MCF 10A (cell line): ENCODE measurements around the gene ACBD5. TPM values are rescaled to one million over a fixed set of nuclear protein-coding genes. Genes with fewer than 3 reads are reported as not detected.

Source experiments
- BruUV-seq: library from RNA; stranded (reverse); fragments of 400-500 nt; replicated peaks from 2 replicates; lab custom pipeline; 2021; lab: Mats Ljungman, UMichigan
- CTCF ChIA-PET: fragments of 300-600 bp; sonication (Branson Sonifier 250); formaldehyde crosslinking; extraction: SDS; loops from one replicate; lab custom pipeline; 2021; ENCODE audit warnings: antibody characterized with exemption, inconsistent platforms; lab: Yijun Ruan, JAX
- POLR2A ChIA-PET: fragments of 300-600, 350-650 bp; sonication (Branson Sonifier 250); formaldehyde crosslinking; extraction: SDS; loops from one replicate; lab custom pipeline; 2020; ENCODE audit warnings: antibody characterized with exemption, inconsistent platforms; lab: Yijun Ruan, JAX
- DNase-seq: peaks from one replicate; pipeline ENCODE4 v3.0.0-alpha.2; 2018; ENCODE audit not compliant: unreplicated experiment
- H3K27ac Mint-ChIP-seq: one replicate; pipeline ENCODE4 v1.8.0; 2022; ENCODE audit warnings: mild to moderate bottlenecking, low read depth, mixed read lengths; ENCODE audit not compliant: unreplicated experiment
- H3K27me3 Mint-ChIP-seq: one replicate; pipeline ENCODE4 v1.8.0; 2022; ENCODE audit warnings: mixed read lengths; ENCODE audit not compliant: insufficient read depth, unreplicated experiment
- H3K36me3 Mint-ChIP-seq: one replicate; pipeline ENCODE4 v1.8.0; 2022; ENCODE audit warnings: mild to moderate bottlenecking, moderate library complexity, mixed read lengths; ENCODE audit not compliant: insufficient read depth, unreplicated experiment
- H3K4me1 Mint-ChIP-seq: one replicate; pipeline ENCODE4 v1.8.0; 2022; ENCODE audit warnings: mixed read lengths; ENCODE audit not compliant: insufficient read depth, unreplicated experiment
- H3K4me3 Mint-ChIP-seq: one replicate; pipeline ENCODE4 v1.8.0; 2022; ENCODE audit warnings: mild to moderate bottlenecking, moderate library complexity, mixed read lengths; ENCODE audit not compliant: unreplicated experiment
- H3K9me3 Mint-ChIP-seq: one replicate; pipeline ENCODE4 v1.8.0; 2022; ENCODE audit warnings: mixed read lengths; ENCODE audit not compliant: unreplicated experiment
- intact Hi-C: fragments of 100-400 bp; cut with micrococcal nuclease; formaldehyde crosslinking; loops from 2 replicates; pipeline ENCODE4 v1.14.1; 2022
- total RNA-seq: library from RNA; stranded (reverse); gene quantifications from 2 replicates; pipeline ENCODE4 v1.2.3, GENCODE V29; 2022
- TF ChIP-seq, protein P1 (sequence below): fragments of 200-600 bp; IDR thresholded peaks from one replicate; pipeline ENCODE4 v1.8.0; 2022; ENCODE audit warnings: antibody characterized with exemption, mild to moderate bottlenecking; ENCODE audit not compliant: unreplicated experiment

The ACBD5 gene
- total RNA-seq, 1 experiment from 2014 or later = 22.2 TPM

DNA sequence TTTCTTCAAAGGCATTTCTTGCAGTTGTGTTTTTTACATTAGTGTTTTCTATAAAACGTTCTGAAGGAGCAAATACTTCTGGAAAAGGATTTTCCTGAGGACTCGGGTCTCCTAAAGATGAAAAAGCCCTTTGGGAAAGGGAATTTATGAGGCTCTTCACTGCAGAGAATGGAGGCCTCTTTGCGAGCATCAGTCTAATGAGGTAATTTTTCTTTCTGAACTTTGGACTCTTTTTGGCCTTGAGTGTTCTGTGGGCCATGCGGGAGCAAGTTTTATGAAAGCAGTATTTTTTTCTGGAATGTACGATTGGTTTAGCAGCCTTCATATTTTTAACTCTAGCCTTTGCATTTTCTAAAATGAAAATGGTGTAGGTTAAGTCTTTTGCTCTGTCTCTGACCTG lies 6.4 kb upstream of the ACBD5 start:
- BruUV-seq = no TSS peak
- intact Hi-C loops = loop anchor here (10.0 kb wide), 1 partner anchor 258 kb away; the partner anchor contains the start of gene RAB18
- TF ChIP-seq, protein P1, sequence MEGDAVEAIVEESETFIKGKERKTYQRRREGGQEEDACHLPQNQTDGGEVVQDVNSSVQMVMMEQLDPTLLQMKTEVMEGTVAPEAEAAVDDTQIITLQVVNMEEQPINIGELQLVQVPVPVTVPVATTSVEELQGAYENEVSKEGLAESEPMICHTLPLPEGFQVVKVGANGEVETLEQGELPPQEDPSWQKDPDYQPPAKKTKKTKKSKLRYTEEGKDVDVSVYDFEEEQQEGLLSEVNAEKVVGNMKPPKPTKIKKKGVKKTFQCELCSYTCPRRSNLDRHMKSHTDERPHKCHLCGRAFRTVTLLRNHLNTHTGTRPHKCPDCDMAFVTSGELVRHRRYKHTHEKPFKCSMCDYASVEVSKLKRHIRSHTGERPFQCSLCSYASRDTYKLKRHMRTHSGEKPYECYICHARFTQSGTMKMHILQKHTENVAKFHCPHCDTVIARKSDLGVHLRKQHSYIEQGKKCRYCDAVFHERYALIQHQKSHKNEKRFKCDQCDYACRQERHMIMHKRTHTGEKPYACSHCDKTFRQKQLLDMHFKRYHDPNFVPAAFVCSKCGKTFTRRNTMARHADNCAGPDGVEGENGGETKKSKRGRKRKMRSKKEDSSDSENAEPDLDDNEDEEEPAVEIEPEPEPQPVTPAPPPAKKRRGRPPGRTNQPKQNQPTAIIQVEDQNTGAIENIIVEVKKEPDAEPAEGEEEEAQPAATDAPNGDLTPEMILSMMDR = no peak
- DNase-seq = no peak
- no peaks in the 10 kb centered on the region for H3K9me3 Mint-ChIP-seq
- no peak overlapping the region for H3K4me3 Mint-ChIP-seq
- no peaks in the 10 kb centered on the region for H3K27me3 Mint-ChIP-seq
- ChIA-PET POLR2A (no interaction called here), CTCF (no interaction called here)
- H3K4me1 Mint-ChIP-seq = no peaks in the 10 kb centered on the region
- peaks cover 10% of the 10 kb centered on the region for H3K36me3 Mint-ChIP-seq
- no peak overlapping the region for H3K27ac Mint-ChIP-seq

DNA sequence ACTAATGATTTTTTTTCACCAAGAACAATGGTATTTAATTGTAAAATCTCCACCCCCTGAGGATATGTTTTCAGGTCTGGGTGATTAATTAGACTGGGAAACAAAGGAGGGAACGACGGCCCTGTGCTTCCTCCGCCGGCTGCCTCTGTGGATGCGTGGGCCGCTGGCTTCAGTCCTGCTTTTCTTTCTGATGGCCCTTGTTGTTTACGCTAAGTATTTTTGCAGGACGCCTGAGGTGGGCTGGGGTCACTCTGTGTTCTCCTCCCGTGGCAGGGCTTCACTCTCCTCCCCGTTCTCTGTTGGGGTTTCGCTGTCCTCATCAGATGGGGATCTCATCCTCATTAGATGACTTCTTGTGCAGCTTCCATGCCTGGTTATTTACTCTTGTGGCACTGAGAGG lies 5.2 kb upstream of the ACBD5 start:
- no TSS peak for BruUV-seq
- Mint-ChIP-seq H3K4me3 (no peak overlapping the region), H3K4me1 (peaks cover 7% of the 10 kb centered on the region), H3K36me3 (peaks cover 12% of the 10 kb centered on the region), H3K27me3 (no peaks in the 10 kb centered on the region), H3K9me3 (no peaks in the 10 kb centered on the region), H3K27ac (no peak overlapping the region)
- TF ChIP-seq, protein P1 = no peak
- intact Hi-C loops = loop anchor here (10.0 kb wide), 1 partner anchor 259 kb away; the partner anchor contains the start of gene RAB18
- DNase-seq = no peak
- ChIA-PET POLR2A (no interaction called here), CTCF (no interaction called here)

DNA sequence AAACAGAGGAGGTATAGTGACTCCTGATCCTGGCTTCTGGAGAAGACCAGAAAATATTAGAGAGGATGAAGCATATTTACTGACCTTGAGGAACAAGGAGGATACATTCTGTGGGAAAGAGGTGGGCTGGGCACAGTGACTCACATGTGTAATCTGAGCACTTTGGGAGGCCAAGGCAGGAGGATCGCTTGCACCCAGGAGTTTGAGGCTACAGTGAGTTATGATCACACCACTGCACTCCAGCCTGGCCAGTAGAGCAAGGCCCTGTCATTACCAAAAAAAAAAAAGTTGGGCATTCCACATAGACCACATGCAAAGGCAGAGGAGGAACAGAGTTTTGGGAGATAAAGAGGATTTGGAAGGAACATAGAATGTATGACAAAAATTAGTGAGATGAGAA lies 4.4 kb upstream of the ACBD5 start:
- no peaks in the 10 kb centered on the region for H3K27me3 Mint-ChIP-seq
- no TSS peak for BruUV-seq
- ChIA-PET POLR2A (no interaction called here), CTCF (no interaction called here)
- no peak overlapping the region for H3K4me3 Mint-ChIP-seq
- peaks cover 12% of the 10 kb centered on the region for H3K36me3 Mint-ChIP-seq
- TF ChIP-seq, protein P1 = no peak
- H3K27ac Mint-ChIP-seq = no peak overlapping the region
- H3K9me3 Mint-ChIP-seq = no peaks in the 10 kb centered on the region
- DNase-seq = no peak
- intact Hi-C loops = loop anchor here (5.0 to 10.0 kb wide), 3 partner anchors 77 to 260 kb away; partner anchors contain the start of gene RAB18
- peaks cover 7% of the 10 kb centered on the region for H3K4me1 Mint-ChIP-seq

DNA sequence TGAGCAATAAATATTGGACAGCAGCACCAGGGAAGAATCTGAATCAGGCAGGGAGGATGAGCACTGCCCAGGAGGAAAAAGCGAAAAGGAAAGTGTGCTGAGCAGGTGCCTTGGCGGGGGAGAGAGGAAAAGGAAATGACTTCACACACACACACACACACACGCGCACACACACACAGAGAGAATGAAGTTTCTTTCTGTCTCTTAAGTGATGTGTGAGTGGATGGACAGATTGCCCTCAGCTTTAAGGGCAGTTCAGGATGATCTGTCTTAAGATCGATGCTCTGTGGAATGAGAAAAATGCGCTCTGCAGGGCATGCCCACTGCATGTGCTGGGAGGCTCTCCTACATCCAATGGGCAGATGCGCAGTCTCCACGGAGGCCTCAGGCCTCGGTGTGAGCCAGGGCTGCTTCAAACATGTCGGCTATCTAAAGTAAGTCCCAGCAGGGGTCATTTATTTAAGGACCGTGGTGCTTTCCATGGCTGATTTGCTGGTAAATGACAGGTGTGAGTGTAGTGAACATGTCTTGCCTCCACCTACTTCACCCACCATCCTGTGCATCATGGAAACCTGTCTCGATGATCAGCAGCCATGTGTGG lies 2.5 kb upstream of the ACBD5 start:
- H3K27me3 Mint-ChIP-seq = no peaks in the 10 kb centered on the region
- peaks cover 7% of the 10 kb centered on the region for H3K4me1 Mint-ChIP-seq
- H3K4me3 Mint-ChIP-seq = peak overlapping the region; percentile 86
- H3K36me3 Mint-ChIP-seq = peaks cover 15% of the 10 kb centered on the region
- TF ChIP-seq, protein P1 = no peak
- peak overlapping the region; percentile 94 for H3K27ac Mint-ChIP-seq
- intact Hi-C loops = loop anchor here (1.0 to 10.0 kb wide), 4 partner anchors 79 to 262 kb away; partner anchors contain the start of genes MASTL and RAB18
- BruUV-seq = no TSS peak
- CTCF ChIA-PET = interaction anchor here (0.7 to 1.1 kb wide), 5 partner anchors 19 to 1023 kb away, joined by 3 to 5 read pairs (median 3); partner anchors contain the start of gene MASTL
- POLR2A ChIA-PET = interaction anchor here (0.6 to 1.7 kb wide), 13 partner anchors 11 to 488 kb away, joined by 3 to 14 read pairs (median 4); partner anchors contain the start of genes RAB18 and YME1L1
- peak; percentile 71 for DNase-seq
- no peaks in the 10 kb centered on the region for H3K9me3 Mint-ChIP-seq
